Measurements from ENCODE around the gene KIF18A. TPM values are rescaled to one million over a fixed set of nuclear protein-coding genes. Genes with fewer than 3 reads are reported as not detected.

Gene KIF18A
- total RNA-seq, 4 donors from 2014 or later = 0.23 to 0.52 (median 0.33) TPM; not detected in 1

DNA sequence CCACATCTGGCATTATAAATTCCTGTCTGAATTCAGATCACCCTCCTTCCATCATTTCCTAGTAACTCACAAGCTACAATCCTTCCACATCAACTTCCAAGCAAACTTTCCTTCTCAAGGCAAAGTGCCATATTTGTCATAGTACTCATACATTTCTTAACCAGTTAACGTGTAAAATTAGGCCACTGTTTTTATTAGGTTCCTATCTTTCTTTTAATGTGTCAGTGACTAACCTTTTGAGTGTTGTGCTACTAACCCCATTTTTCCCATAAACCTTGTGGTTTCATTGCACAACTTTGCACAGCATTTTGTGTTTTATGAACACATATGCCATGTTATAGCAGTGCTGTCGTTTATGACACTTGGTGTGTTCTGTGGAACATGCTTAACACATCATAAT, 90.1 kb downstream of the KIF18A start:
- no peaks in the 10 kb centered on the region for H3K27me3 ChIP-seq
- WGBS = 89% methylated on average over 2 of the region's 2 CpGs
- no peak overlapping the region for H3K4me3 ChIP-seq
- no peak for DNase-seq (ENCODE audit: extremely low spot score)
- H3K4me1 ChIP-seq = no peaks in the 10 kb centered on the region
- no peaks in the 10 kb centered on the region for H3K9me3 ChIP-seq
- intact Hi-C loops (cut with DNase I) = no loop called here
- TF ChIP-seq EP300 (IDR thresholded peaks at IDR 0.05) = no peak
- no peak for TF ChIP-seq POLR2A (IDR thresholded peaks at IDR 0.05; ENCODE audit: low read depth)
- TF ChIP-seq, protein P1, sequence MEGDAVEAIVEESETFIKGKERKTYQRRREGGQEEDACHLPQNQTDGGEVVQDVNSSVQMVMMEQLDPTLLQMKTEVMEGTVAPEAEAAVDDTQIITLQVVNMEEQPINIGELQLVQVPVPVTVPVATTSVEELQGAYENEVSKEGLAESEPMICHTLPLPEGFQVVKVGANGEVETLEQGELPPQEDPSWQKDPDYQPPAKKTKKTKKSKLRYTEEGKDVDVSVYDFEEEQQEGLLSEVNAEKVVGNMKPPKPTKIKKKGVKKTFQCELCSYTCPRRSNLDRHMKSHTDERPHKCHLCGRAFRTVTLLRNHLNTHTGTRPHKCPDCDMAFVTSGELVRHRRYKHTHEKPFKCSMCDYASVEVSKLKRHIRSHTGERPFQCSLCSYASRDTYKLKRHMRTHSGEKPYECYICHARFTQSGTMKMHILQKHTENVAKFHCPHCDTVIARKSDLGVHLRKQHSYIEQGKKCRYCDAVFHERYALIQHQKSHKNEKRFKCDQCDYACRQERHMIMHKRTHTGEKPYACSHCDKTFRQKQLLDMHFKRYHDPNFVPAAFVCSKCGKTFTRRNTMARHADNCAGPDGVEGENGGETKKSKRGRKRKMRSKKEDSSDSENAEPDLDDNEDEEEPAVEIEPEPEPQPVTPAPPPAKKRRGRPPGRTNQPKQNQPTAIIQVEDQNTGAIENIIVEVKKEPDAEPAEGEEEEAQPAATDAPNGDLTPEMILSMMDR (IDR thresholded peaks at IDR 0.05) = no peak
- no peak for TF ChIP-seq POLR2AphosphoS5 (IDR thresholded peaks at IDR 0.05)
- H3K36me3 ChIP-seq = no peaks in the 10 kb centered on the region
- H3K27ac ChIP-seq (replicated peaks in 1 of 4) = no peak overlapping the region

DNA sequence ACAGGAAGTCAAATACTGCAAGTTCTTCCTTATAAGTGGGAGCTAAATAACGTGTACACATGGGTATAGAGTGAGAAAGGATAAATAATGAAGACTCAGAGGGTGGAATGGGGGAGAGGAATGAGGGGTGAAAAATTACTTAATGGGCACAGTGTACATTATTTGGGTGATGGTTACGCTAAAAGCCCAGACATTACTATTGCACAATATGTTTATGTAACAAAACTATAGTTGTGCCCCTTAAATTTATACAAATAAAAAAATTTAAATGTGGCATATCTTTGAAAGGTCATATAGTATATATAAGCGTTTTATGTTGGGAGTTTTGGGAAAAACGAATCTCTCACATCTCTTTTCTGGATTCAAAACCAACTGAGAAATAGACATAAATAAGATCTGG, 96.1 kb downstream of the KIF18A start:
- WGBS = 92% methylated on average over 4 of the region's 4 CpGs

DNA sequence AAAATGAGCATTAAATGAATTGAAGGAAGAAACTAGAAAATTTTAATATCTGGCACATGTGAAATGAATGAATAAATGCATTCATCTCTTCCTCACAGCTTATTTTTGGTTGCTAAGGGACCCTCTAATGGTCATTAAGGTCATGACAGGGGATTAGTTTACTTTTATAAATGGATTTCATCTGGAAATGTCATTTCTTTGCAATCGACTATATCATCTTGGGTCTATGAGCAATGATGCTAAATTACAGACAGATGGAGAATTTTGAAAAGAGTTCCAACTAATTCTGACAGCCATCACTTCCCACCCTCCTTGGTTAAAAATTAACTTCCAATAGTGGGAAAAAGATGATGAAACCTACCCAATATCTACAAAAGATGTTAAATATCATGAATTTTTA, 98.0 kb downstream of the KIF18A start:
- TF ChIP-seq EP300 (IDR thresholded peaks at IDR 0.05) = no peak
- TF ChIP-seq, protein P1 (IDR thresholded peaks at IDR 0.05) = no peak
- no peak for TF ChIP-seq POLR2AphosphoS5 (IDR thresholded peaks at IDR 0.05)
- TF ChIP-seq POLR2A (IDR thresholded peaks at IDR 0.05; ENCODE audit: low read depth) = no peak
- Histone ChIP-seq H3K4me1 (no peaks in the 10 kb centered on the region), H3K36me3 (no peaks in the 10 kb centered on the region), H3K27me3 (no peaks in the 10 kb centered on the region), H3K27ac (replicated peaks in 1 of 4) (no peak overlapping the region), H3K9me3 (no peaks in the 10 kb centered on the region), H3K4me3 (no peak overlapping the region)
- DNase-seq (ENCODE audit: extremely low spot score) = no peak
- WGBS = 21% methylated on average over 1 of the region's 1 CpG
- intact Hi-C loops (cut with DNase I) = no loop called here

More for the DNA sequence above, 96.1 kb downstream of the KIF18A start:
- Histone ChIP-seq H3K9me3 (no peaks in the 10 kb centered on the region), H3K27me3 (no peaks in the 10 kb centered on the region), H3K4me3 (no peak overlapping the region), H3K36me3 (no peaks in the 10 kb centered on the region), H3K4me1 (no peaks in the 10 kb centered on the region), H3K27ac (replicated peaks in 1 of 4) (no peak overlapping the region)
- TF ChIP-seq POLR2A (IDR thresholded peaks at IDR 0.05; ENCODE audit: low read depth) = no peak
- TF ChIP-seq POLR2AphosphoS5 (IDR thresholded peaks at IDR 0.05) = no peak
- TF ChIP-seq, protein P1 (IDR thresholded peaks at IDR 0.05) = no peak
- TF ChIP-seq EP300 (IDR thresholded peaks at IDR 0.05) = no peak
- intact Hi-C loops (cut with DNase I) = no loop called here
- DNase-seq (ENCODE audit: extremely low spot score) = no peak

DNA sequence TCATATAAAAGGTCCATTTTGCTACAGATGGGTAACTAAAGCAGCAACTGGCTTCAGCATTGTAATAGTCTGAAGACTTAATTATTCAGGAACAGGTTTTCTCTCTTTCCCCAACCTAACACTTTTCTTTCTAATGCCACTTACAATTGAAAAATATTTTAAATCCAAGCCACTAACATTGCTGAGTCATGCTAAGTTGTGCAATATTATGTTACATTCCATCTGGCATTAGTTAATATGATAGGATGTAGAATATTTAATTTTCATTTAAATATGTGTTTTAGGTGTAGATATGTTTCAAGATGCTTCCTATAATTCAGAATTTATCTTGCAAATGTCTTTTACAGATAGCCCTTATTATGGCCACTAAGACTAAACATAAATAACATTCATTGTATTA, 98.6 kb downstream of the KIF18A start:
- Histone ChIP-seq H3K27ac (replicated peaks in 1 of 4) (no peak overlapping the region), H3K27me3 (no peaks in the 10 kb centered on the region), H3K9me3 (no peaks in the 10 kb centered on the region), H3K4me3 (no peak overlapping the region), H3K36me3 (no peaks in the 10 kb centered on the region), H3K4me1 (no peaks in the 10 kb centered on the region)
- DNase-seq (ENCODE audit: extremely low spot score) = no peak
- intact Hi-C loops (cut with DNase I) = no loop called here
- TF ChIP-seq POLR2AphosphoS5 (IDR thresholded peaks at IDR 0.05) = no peak
- TF ChIP-seq, protein P1 (IDR thresholded peaks at IDR 0.05) = no peak
- TF ChIP-seq POLR2A (IDR thresholded peaks at IDR 0.05; ENCODE audit: low read depth) = no peak
- no peak for TF ChIP-seq EP300 (IDR thresholded peaks at IDR 0.05)

DNA sequence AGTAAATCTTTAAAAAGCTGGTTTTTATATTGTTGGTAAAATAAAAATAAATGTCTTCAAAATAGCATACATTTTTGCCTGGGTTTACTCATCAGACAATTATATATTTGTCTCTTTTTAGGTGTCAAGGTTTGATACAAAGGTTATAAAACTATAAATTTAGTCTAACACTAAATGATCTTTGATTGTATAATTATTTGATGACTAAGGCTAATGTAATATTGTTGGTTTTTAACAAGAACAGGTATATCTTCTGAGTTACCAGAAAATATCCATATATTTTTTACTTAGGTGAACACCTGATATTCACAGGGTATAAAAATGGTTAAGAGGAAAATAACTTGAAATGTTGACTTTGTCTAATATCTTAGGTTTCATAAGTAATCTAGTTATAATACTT, 104.3 kb downstream of the KIF18A start:
- Histone ChIP-seq H3K27ac (replicated peaks in 1 of 4) (no peak overlapping the region), H3K4me3 (no peak overlapping the region), H3K9me3 (peaks cover 0 to 26% (median 16%) of the 10 kb centered on the region in 4 donors), H3K27me3 (no peaks in the 10 kb centered on the region), H3K36me3 (no peaks in the 10 kb centered on the region), H3K4me1 (no peaks in the 10 kb centered on the region)
- DNase-seq (ENCODE audit: extremely low spot score) = no peak
- TF ChIP-seq, protein P1 (IDR thresholded peaks at IDR 0.05) = no peak
- no peak for TF ChIP-seq EP300 (IDR thresholded peaks at IDR 0.05)
- TF ChIP-seq POLR2A (IDR thresholded peaks at IDR 0.05; ENCODE audit: low read depth) = no peak
- no peak for TF ChIP-seq POLR2AphosphoS5 (IDR thresholded peaks at IDR 0.05)
- intact Hi-C loops (cut with DNase I) = no loop called here
